NCI-H748 treated with DMSO at 0.1 percent for 48 hours (cell line): Measurements from ENCODE around the gene OPALIN.
"Not testable (repeated sequence)": the region's sequence is repeated elsewhere in the genome, so short reads cannot be mapped to it uniquely, and the experiment has no call there.

Source experiments
- DNase-seq: peaks from one replicate; lab custom pipeline; 2025; lab: John Stamatoyannopoulos, UW

The OPALIN gene

GRCh38 chr10:96338279-96338925 lies 20.4 kb downstream of the OPALIN start:
- no peak for DNase-seq

GRCh38 chr10:96337106-96337505 lies 21.7 kb downstream of the OPALIN start:
- DNase-seq = no peak

- peak; percentile 8 for DNase-seq
Observed at GRCh38 chr10:96334616-96335526, 23.9 kb downstream of the OPALIN start.

- DNase-seq = no peak
Observed at GRCh38 chr10:96333101-96333500, 25.7 kb downstream of the OPALIN start.

GRCh38 chr10:96327462-96327861 lies 31.3 kb downstream of the OPALIN start:
- no peak for DNase-seq

GRCh38 chr10:96325719-96326373 lies 33.0 kb downstream of the OPALIN start:
- DNase-seq = no peak

GRCh38 chr10:96324447-96324846 lies 34.4 kb downstream of the OPALIN start:
- DNase-seq = no peak

- DNase-seq = no peak
Observed at GRCh38 chr10:96322275-96322674, 36.5 kb downstream of the OPALIN start.

GRCh38 chr10:96321822-96322221 lies 37.0 kb downstream of the OPALIN start:
- no peak for DNase-seq

GRCh38 chr10:96319754-96320474 lies 38.9 kb downstream of the OPALIN start:
- DNase-seq = no peak

GRCh38 chr10:96317067-96317833 lies 41.6 kb downstream of the OPALIN start:
- DNase-seq = no peak

- DNase-seq = no peak
Observed at GRCh38 chr10:96313344-96313743, 45.5 kb downstream of the OPALIN start.

- DNase-seq = no peak
Observed at GRCh38 chr10:96311180-96311715, 47.6 kb downstream of the OPALIN start.

GRCh38 chr10:96310321-96310669 lies 48.5 kb downstream of the OPALIN start:
- no peak for DNase-seq

GRCh38 chr10:96309628-96310320 lies 49.0 kb downstream of the OPALIN start:
- no peak for DNase-seq

- DNase-seq = not testable (repeated sequence)
Observed at GRCh38 chr10:96308854-96309253, 49.9 kb downstream of the OPALIN start.

GRCh38 chr10:96306516-96306915 lies 52.3 kb downstream of the OPALIN start:
- no peak for DNase-seq

GRCh38 chr10:96305019-96305418 lies 53.8 kb downstream of the OPALIN start:
- no peak for DNase-seq

- no peak for DNase-seq
Observed at GRCh38 chr10:96304230-96304629, 54.6 kb downstream of the OPALIN start, which contains the start of gene DNTT. Gene DNTT, plus strand, starts transcription at chr10:96304434. Its CDS starts 64 bp downstream, at chr10:96304498.

- no peak for DNase-seq
Observed at GRCh38 chr10:96301616-96302015, 57.2 kb downstream of the OPALIN start.
